ENCODE measurements around the gene TCF7L2.

Gene TCF7L2

DNA sequence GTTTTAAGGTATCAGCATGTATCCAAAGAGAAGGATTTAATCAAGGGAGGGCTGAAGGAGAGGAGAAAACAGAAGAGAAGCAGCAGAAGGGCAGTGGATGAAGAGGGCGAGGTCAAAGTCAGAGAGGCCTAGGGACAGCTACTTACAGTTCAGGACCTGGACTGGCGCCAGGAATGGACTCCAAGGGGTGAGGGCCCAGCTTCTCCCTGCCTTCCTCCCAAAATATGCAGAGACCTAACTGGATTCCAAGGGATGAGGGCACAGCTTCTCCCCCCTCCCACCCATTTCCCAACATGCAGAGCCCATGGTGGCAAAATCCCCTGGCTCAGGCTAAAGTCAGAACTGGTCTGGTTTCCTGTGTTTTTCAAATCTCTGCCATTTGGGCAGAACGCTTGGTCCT, 3.4 kb upstream of the TCF7L2 start:
- DNase-seq (ENCODE audit: low spot score): no peak
- TF ChIP-seq, protein P1, sequence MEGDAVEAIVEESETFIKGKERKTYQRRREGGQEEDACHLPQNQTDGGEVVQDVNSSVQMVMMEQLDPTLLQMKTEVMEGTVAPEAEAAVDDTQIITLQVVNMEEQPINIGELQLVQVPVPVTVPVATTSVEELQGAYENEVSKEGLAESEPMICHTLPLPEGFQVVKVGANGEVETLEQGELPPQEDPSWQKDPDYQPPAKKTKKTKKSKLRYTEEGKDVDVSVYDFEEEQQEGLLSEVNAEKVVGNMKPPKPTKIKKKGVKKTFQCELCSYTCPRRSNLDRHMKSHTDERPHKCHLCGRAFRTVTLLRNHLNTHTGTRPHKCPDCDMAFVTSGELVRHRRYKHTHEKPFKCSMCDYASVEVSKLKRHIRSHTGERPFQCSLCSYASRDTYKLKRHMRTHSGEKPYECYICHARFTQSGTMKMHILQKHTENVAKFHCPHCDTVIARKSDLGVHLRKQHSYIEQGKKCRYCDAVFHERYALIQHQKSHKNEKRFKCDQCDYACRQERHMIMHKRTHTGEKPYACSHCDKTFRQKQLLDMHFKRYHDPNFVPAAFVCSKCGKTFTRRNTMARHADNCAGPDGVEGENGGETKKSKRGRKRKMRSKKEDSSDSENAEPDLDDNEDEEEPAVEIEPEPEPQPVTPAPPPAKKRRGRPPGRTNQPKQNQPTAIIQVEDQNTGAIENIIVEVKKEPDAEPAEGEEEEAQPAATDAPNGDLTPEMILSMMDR (IDR thresholded peaks at IDR 0.05): no peak
- Histone ChIP-seq H3K4me3 (no peak overlapping the region), H3K27ac (peak overlapping the region; percentile 36 to 48)

DNA sequence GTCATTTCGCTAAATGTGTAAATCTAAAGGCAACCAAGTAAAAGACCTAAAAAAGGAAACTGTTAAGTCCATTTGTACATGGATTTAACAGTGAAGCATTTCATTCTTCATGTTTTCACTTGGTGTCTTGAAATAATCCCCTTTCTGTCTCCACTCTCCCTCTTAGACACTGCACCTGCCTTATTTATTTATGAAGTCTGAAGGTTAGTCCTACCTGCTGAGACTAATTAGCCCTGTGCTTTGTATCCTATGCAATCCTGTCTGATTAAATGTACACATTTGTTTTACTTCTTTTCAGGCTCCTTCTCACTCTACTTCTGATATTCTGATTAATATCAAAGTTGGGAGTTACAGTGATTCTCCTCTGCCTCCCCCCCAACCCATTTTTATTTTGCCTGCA, 1.9 kb upstream of the TCF7L2 start:
- TF ChIP-seq, protein P1 (IDR thresholded peaks at IDR 0.05): no peak
- H3K4me3 ChIP-seq: no peak overlapping the region
- peak overlapping the region in 1 of 2 donors; percentile 1 for H3K27ac ChIP-seq
- DNase-seq (ENCODE audit: low spot score): no peak

DNA sequence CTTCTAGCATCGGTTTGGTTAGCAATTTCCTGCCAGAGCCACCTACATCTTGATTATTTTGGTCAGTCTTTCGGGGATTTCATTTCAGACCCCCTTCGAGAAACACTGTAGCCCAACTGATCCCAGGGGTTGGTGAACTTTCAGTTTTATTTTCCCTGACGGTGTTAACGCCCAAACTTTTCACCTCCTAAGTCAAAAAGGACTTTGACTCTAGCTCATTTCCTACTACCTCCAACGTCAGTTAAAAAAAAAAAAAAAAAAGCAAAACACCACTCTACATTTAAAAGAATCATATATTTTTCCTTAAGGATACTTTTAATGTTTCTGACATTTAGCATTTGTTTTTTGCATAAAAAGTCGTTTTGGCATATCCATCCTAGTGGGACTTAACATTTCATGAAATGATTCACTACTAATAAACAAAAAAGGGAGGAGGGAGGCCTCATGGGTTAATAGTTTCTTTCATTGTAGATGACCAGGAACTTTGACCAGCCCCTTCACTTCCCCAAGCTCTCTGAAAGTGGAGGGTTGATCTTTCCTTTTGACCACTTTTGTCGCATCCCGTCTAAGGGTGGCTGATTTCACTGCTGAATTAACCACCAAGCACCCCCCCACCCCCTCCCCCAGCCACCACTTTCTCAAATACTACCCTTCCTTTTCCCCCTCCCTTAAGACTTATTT, 764 bp upstream of the TCF7L2 start:
- TF ChIP-seq, protein P1 (IDR thresholded peaks at IDR 0.05): no peak
- Histone ChIP-seq H3K27ac (peak overlapping the region; percentile 75 to 99), H3K4me3 (peak overlapping the region; percentile 92)
- DNase-seq (ENCODE audit: low spot score): no peak

DNA sequence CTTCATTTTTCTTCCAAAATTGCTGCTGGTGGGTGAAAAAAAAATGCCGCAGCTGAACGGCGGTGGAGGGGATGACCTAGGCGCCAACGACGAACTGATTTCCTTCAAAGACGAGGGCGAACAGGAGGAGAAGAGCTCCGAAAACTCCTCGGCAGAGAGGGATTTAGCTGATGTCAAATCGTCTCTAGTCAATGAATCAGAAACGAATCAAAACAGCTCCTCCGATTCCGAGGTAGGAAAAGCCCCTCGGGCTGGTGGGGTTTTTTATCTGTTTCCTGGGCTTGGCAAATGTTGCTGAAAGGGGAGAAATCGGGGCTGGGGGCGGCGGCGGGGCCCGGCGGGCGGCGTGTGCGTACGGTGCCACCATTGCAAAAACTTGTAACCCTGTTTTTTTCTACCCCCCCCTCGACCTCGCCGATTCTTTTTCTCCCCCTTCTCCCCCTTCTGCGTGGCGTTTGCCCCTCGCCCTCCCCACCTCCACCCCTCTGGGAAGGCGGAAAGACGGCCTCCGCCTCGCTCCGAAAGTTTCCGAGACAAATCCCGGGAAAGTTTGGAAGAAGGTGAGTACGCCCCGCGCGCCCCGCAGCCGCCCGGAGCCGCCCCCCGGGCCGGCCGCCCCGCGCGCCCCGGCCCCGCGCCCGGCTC, 789 bp downstream of the TCF7L2 start:
- TF ChIP-seq, protein P1 (IDR thresholded peaks at IDR 0.05): no peak
- Histone ChIP-seq H3K4me3 (peak overlapping the region; percentile 92), H3K27ac (peak overlapping the region; percentile 95 to 99)
- no peak for DNase-seq (ENCODE audit: low spot score)

DNA sequence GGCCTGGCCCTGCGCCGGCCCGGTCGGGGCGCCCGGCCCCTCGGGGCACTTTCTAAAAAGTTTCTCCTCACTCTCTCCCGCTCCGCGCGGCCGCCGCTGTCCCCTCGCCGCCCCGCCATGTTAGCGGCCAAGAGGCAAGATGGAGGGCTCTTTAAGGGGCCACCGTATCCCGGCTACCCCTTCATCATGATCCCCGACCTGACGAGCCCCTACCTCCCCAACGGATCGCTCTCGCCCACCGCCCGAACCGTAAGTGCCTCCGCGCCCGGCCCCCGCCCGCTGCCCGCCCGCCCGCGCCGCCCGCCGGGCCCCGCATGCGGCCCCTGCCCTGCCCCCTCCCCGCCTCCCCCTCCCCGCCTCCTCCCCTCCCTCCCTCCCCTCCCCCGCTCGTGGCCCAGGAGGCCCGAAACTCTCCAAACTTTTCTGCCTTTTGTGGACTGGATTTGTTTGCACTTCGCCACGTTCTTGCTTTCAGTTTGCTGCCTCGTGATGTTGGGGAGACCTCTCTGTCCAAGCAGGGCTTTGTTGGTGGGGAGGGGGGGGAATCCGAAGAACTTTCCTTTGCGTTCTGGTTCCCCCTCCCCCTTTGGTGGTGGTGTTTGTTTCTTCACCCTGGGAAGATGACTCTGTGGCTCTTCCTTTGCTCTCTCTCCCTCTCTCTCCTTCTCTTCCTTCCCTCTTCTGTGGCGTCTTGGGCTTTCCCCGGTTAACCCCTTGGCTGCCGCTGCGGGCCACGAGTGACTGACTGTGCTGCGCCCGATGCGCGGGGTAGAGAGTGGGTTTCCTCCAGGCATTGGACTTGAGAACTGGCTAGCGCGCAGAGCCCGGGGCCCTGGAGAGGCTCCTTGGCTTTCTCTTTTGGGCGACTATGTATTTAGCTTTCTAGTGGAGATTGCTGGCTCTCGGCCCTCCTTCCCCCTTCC, 1.6 kb downstream of the TCF7L2 start:
- TF ChIP-seq, protein P1 (IDR thresholded peaks at IDR 0.05): no peak
- peak; percentile 85 for DNase-seq (ENCODE audit: low spot score)
- peak overlapping the region; percentile 92 for H3K4me3 ChIP-seq
- peak overlapping the region; percentile 95 to 99 for H3K27ac ChIP-seq

DNA sequence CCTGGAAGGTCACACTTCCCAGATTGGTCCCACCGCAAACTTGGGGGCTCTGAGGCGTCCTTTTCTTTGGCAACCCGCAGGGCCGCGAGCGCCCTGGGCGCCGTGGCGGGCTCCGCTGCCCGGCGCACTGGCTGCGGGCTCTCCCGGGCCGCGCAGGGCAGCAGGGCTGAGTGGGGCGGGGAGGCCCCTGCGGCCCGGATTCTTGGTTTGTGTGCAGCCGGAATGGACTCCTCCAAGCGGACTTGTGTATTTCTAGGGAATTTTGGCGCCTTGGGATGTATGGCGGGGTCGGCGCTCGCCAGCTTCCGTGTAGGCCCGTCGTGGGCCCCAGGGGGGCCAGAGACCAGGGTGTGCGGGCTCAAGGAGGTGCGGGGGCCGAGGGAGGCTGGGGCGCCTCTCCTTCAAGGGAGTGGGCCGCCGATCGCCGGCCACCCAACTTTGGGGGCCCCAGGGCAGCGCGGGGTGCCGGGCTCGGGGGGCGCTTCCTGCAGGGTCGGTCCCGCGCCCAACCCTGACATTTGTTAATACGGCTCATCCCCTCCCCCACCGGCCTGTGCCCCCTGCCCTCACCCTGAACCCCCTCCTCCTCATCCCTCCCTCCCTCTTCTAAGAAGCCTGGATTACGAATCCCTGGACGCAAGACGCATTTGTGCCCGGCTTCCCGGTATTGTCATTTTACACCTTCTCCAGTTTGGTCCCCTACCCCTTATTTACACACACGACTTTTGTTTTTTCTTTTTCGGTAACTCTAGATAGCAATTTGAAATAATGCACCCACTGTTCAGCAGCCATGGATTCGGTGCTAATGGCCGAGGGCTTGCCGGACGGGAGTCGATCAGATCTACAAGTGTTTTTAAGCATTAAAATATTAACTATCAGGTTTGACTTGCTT, 2.5 kb downstream of the TCF7L2 start:
- TF ChIP-seq, protein P1 (IDR thresholded peaks at IDR 0.05): no peak
- no peak for DNase-seq (ENCODE audit: low spot score)
- H3K4me3 ChIP-seq: peak overlapping the region; percentile 92
- H3K27ac ChIP-seq: peak overlapping the region; percentile 95 to 99
